ENCODE results near the gene INTS1.

INTS1 gene

DNA sequence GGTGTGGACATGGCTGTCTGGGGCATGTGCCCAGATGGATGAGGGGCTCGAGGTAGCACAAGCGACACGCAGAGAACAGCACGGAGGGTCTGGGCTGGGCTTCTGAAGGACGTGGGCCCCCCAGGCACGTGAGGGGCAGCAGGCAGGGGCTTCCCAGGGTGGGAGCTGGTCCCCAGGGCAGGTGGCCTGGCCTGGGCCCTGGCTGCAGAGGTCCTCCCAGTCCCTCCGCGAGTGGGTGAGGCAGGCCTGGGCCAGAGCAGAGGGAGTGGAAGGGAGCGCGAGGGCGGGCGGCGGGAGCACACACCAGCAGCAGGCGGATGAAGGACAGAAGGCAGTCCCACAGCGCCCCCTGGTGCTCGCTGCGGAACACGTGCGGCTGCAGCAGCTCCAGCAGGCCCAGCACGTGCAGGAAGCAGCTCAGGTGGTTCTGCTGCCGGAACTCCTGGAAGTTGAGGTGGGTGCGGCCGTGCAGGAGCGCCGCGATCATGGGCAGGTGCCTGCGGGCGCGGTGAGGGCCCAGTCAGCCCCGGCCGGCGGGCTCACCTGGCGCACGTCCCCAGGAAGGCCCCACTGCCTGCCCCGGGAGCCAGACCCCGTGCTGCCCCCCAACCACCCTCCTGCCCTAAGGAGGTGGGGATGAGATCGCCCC lies 30.2 kb downstream of the INTS1 start:
- TF ChIP-seq, protein P1, sequence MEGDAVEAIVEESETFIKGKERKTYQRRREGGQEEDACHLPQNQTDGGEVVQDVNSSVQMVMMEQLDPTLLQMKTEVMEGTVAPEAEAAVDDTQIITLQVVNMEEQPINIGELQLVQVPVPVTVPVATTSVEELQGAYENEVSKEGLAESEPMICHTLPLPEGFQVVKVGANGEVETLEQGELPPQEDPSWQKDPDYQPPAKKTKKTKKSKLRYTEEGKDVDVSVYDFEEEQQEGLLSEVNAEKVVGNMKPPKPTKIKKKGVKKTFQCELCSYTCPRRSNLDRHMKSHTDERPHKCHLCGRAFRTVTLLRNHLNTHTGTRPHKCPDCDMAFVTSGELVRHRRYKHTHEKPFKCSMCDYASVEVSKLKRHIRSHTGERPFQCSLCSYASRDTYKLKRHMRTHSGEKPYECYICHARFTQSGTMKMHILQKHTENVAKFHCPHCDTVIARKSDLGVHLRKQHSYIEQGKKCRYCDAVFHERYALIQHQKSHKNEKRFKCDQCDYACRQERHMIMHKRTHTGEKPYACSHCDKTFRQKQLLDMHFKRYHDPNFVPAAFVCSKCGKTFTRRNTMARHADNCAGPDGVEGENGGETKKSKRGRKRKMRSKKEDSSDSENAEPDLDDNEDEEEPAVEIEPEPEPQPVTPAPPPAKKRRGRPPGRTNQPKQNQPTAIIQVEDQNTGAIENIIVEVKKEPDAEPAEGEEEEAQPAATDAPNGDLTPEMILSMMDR (IDR thresholded peaks at IDR 0.05; ENCODE audit: low read length) = peak; percentile 85
- no peak for TF ChIP-seq EZH2phosphoT487 (IDR thresholded peaks at IDR 0.05; ENCODE audit: low read length)
- no peak overlapping the region for H3K4me3 ChIP-seq (ENCODE audit: low read length)

DNA sequence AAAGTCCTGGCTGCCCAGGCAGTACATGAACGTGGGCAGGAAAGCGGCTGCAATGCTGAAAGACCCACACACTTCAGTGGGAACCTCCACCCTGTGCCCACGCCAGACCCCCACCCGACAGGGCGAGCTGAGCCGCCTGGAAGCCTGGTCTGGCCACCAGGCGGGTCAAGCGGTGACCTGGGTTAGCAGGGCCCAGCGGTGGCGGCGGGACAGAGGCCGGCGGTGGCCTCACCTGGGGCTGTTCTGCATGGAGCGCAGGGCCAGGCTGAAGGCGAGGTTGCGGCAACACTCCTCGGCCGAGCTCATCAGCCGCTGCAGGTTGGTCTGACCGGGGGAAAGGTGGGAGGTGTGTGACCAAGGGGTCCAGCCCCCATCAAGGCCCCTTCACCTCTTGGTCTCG lies 33.3 kb downstream of the INTS1 start:
- TF ChIP-seq EZH2phosphoT487 (IDR thresholded peaks at IDR 0.05; ENCODE audit: low read length) = no peak
- no peak for TF ChIP-seq EZH2 (optimal IDR thresholded peaks at IDR 0.05; ENCODE audit: low read depth, low read length)
- TF ChIP-seq, protein P1 (IDR thresholded peaks at IDR 0.05; ENCODE audit: low read length) = no peak
- Histone ChIP-seq H3F3A (ENCODE audit: insufficient read depth, low read length) (no peaks in the 10 kb centered on the region), H4K20me1 (ENCODE audit: insufficient read depth, low read length) (no peaks in the 10 kb centered on the region)

More for the DNA sequence above, 30.2 kb downstream of the INTS1 start:
- 0 out of 2 replicates have a peak overlapping the region, but pooled peaks have one; percentile 31 for H2AFZ ChIP-seq (ENCODE audit: low read length)
- peak overlapping the region; percentile 29; the same call in 1 of the 2 replicates for H3K9ac ChIP-seq (ENCODE audit: low read length)
- no peaks in the 10 kb centered on the region for H3K9me2 ChIP-seq (replicated peaks; ENCODE audit: insufficient read depth, low read length)
- H3K36me3 ChIP-seq (replicated peaks; ENCODE audit: insufficient read depth, low read length) = no peaks in the 10 kb centered on the region
- H3K9me3 ChIP-seq (replicated peaks; ENCODE audit: insufficient read depth, low read length) = no peaks in the 10 kb centered on the region
- no peak overlapping the region for H3K27ac ChIP-seq (ENCODE audit: low read length)
- no peaks in the 10 kb centered on the region for H3K27me3 ChIP-seq (replicated peaks; ENCODE audit: insufficient read depth, low read length)
- no peaks in the 10 kb centered on the region for H3F3A ChIP-seq (ENCODE audit: insufficient read depth, low read length)
- peaks cover 6% of the 10 kb centered on the region for H3K4me1 ChIP-seq (ENCODE audit: low read length)
- no peak overlapping the region for H3K4me2 ChIP-seq (ENCODE audit: low read depth, low read length)
- DNase-seq = peak; percentile 88
- H3K79me2 ChIP-seq (ENCODE audit: low read length) = no peaks in the 10 kb centered on the region
- no peaks in the 10 kb centered on the region for H4K20me1 ChIP-seq (ENCODE audit: insufficient read depth, low read length)

DNA sequence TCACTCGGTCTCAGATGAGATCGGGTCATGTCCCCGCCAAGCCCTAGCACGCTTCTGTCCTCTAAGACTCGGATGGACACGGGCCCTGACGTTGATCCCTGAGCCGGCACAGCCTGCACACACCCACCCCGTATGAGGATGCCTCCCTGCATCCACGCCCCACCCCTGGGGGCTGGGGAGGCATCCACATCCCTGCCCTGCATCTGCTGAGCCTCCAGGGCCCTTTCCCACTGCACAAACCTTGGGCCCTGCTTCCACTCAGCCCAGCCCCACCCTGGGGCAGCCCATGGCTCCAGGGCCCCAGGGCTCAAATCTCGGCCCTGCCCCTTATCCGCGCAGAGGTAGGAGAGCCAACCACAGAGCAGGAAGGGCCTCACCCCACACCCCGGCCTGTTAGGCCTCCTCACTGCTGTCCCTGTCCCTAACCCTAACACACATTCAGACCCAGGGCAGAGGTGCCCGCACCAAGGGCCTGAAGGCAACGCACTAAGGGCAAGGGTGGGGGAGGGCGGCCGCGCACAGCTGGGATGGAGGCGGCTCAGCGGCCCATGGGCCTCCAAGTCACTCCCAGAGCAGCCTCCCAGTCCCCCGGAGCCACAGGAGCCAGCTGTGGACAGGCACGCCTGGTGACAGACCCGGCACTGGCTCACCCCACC lies 35.4 kb downstream of the INTS1 start:
- H3K9me3 ChIP-seq (replicated peaks; ENCODE audit: insufficient read depth, low read length) = no peaks in the 10 kb centered on the region
- no peaks in the 10 kb centered on the region for H3K36me3 ChIP-seq (replicated peaks; ENCODE audit: insufficient read depth, low read length)
- DNase-seq = no peak
- H2AFZ ChIP-seq (ENCODE audit: low read length) = no peak overlapping the region
- no peaks in the 10 kb centered on the region for H4K20me1 ChIP-seq (ENCODE audit: insufficient read depth, low read length)
- H3K9me2 ChIP-seq (replicated peaks; ENCODE audit: insufficient read depth, low read length) = no peaks in the 10 kb centered on the region
- H3F3A ChIP-seq (ENCODE audit: insufficient read depth, low read length) = no peaks in the 10 kb centered on the region
- H3K9ac ChIP-seq (ENCODE audit: low read length) = no peak overlapping the region
- H3K27me3 ChIP-seq (replicated peaks; ENCODE audit: insufficient read depth, low read length) = no peaks in the 10 kb centered on the region
- H3K79me2 ChIP-seq (ENCODE audit: low read length) = no peaks in the 10 kb centered on the region
- peaks cover 12% of the 10 kb centered on the region for H3K4me1 ChIP-seq (ENCODE audit: low read length)
- H3K4me2 ChIP-seq (ENCODE audit: low read depth, low read length) = no peak overlapping the region
- no peak for TF ChIP-seq EZH2phosphoT487 (IDR thresholded peaks at IDR 0.05; ENCODE audit: low read length)
- no peak for TF ChIP-seq EZH2 (optimal IDR thresholded peaks at IDR 0.05; ENCODE audit: low read depth, low read length)
- TF ChIP-seq, protein P1 (IDR thresholded peaks at IDR 0.05; ENCODE audit: low read length) = no peak
- H3K4me3 ChIP-seq (ENCODE audit: low read length) = no peak overlapping the region
- no peak overlapping the region for H3K27ac ChIP-seq (ENCODE audit: low read length)

More for the DNA sequence above, 33.3 kb downstream of the INTS1 start:
- Histone ChIP-seq H3K4me1 (ENCODE audit: low read length) (peaks cover 17% of the 10 kb centered on the region), H3K27ac (ENCODE audit: low read length) (no peak overlapping the region), H3K9me3 (replicated peaks; ENCODE audit: insufficient read depth, low read length) (no peaks in the 10 kb centered on the region), H3K4me2 (ENCODE audit: low read depth, low read length) (no peak overlapping the region), H3K36me3 (replicated peaks; ENCODE audit: insufficient read depth, low read length) (no peaks in the 10 kb centered on the region), H2AFZ (ENCODE audit: low read length) (no peak overlapping the region), H3K9me2 (replicated peaks; ENCODE audit: insufficient read depth, low read length) (no peaks in the 10 kb centered on the region), H3K9ac (ENCODE audit: low read length) (no peak overlapping the region), H3K27me3 (replicated peaks; ENCODE audit: insufficient read depth, low read length) (no peaks in the 10 kb centered on the region), H3K4me3 (ENCODE audit: low read length) (no peak overlapping the region), H3K79me2 (ENCODE audit: low read length) (no peaks in the 10 kb centered on the region)
- DNase-seq = no peak

Data from MM.1S (cell line).